Skeletal muscle satellite cell (primary cell): ENCODE measurements around the gene TUBA4B.
A peak's percentile ranks its signal among the peaks of the same experiment; 100 is the strongest.

Source experiments
- H3K27me3 ChIP-seq: 2 replicates; pipeline ENCODE4 v1.7.0; 2013; ENCODE audit warnings: low read length; ENCODE audit not compliant: control insufficient read depth, insufficient read depth
- H3K36me3 ChIP-seq: 2 replicates; pipeline ENCODE4 v1.7.0; 2013; ENCODE audit warnings: mild to moderate bottlenecking, control low read depth, low read length; ENCODE audit not compliant: insufficient read depth
- H3K4me1 ChIP-seq: 2 replicates; pipeline ENCODE4 v1.7.0; 2013; ENCODE audit warnings: low read length; ENCODE audit not compliant: control insufficient read depth, insufficient read depth
- H3K4me2 ChIP-seq: 2 replicates; pipeline ENCODE4 v1.7.0; 2013; ENCODE audit warnings: mild to moderate bottlenecking, low read length
- H3K4me3 ChIP-seq: 2 replicates; pipeline ENCODE4 v1.7.0; 2013; ENCODE audit warnings: low read length
- H3K9ac ChIP-seq: 2 replicates; pipeline ENCODE4 v1.7.0; 2013; ENCODE audit warnings: mild to moderate bottlenecking, low read depth, low read length, moderate library complexity
- H3K9me3 ChIP-seq: replicated peaks from 2 replicates; pipeline ENCODE4 v1.7.0; 2013; ENCODE audit warnings: mild to moderate bottlenecking, control low read depth, low read length

The TUBA4B gene

GRCh38 chr2:219272356-219272755 lies 19.3 kb downstream of the TUBA4B start:
- peaks cover 15% of the 10 kb centered on the region for H3K27me3 ChIP-seq
- H3K4me3 ChIP-seq, result no peak overlapping the region
- H3K36me3 ChIP-seq, result no peaks in the 10 kb centered on the region
- no peaks in the 10 kb centered on the region for H3K9me3 ChIP-seq
- no peak overlapping the region for H3K4me2 ChIP-seq
- no peak overlapping the region for H3K9ac ChIP-seq
- peaks cover 17% of the 10 kb centered on the region for H3K4me1 ChIP-seq

- Histone ChIP-seq H3K9me3 (no peaks in the 10 kb centered on the region), H3K4me2 (no peak overlapping the region), H3K36me3 (no peaks in the 10 kb centered on the region), H3K27me3 (peaks cover 15% of the 10 kb centered on the region), H3K9ac (no peak overlapping the region), H3K4me3 (no peak overlapping the region), H3K4me1 (peaks cover 20% of the 10 kb centered on the region)
Observed at GRCh38 chr2:219272995-219273394, 20.0 kb downstream of the TUBA4B start.

GRCh38 chr2:219273937-219274336 lies 20.9 kb downstream of the TUBA4B start:
- H3K9me3 ChIP-seq, result no peaks in the 10 kb centered on the region
- peak overlapping the region; percentile 18 for H3K4me3 ChIP-seq
- H3K27me3 ChIP-seq, result peaks cover 14% of the 10 kb centered on the region
- peak overlapping the region; percentile 25 for H3K9ac ChIP-seq
- H3K36me3 ChIP-seq, result no peaks in the 10 kb centered on the region
- H3K4me2 ChIP-seq, result peak overlapping the region; percentile 58
- H3K4me1 ChIP-seq, result peaks cover 29% of the 10 kb centered on the region

- peaks cover 9% of the 10 kb centered on the region for H3K27me3 ChIP-seq
- peak overlapping the region; percentile 58 for H3K4me2 ChIP-seq
- peak overlapping the region; percentile 25 for H3K9ac ChIP-seq
- H3K9me3 ChIP-seq, result no peaks in the 10 kb centered on the region
- peak overlapping the region; percentile 18 for H3K4me3 ChIP-seq
- peaks cover 30% of the 10 kb centered on the region for H3K4me1 ChIP-seq
- no peaks in the 10 kb centered on the region for H3K36me3 ChIP-seq
Observed at GRCh38 chr2:219274361-219274921, 21.4 kb downstream of the TUBA4B start.

- Histone ChIP-seq H3K4me2 (peak overlapping the region; percentile 95), H3K36me3 (peaks cover 17% of the 10 kb centered on the region), H3K9me3 (no peaks in the 10 kb centered on the region), H3K9ac (peak overlapping the region; percentile 80), H3K4me3 (peak overlapping the region; percentile 51), H3K4me1 (peaks cover 38% of the 10 kb centered on the region), H3K27me3 (no peaks in the 10 kb centered on the region)
Observed at GRCh38 chr2:219277703-219278654, 24.9 kb downstream of the TUBA4B start.

GRCh38 chr2:219278655-219279150 lies 25.7 kb downstream of the TUBA4B start:
- Histone ChIP-seq H3K4me1 (peaks cover 34% of the 10 kb centered on the region), H3K9me3 (no peaks in the 10 kb centered on the region), H3K4me2 (peak overlapping the region; percentile 95), H3K27me3 (no peaks in the 10 kb centered on the region), H3K9ac (peak overlapping the region; percentile 80), H3K36me3 (peaks cover 20% of the 10 kb centered on the region), H3K4me3 (peak overlapping the region; percentile 51)

GRCh38 chr2:219279151-219279915 lies 26.3 kb downstream of the TUBA4B start, which contains the start of gene DNAJB2:
Gene DNAJB2 (plus strand): TSS chr2:219279366. CDS start chr2:219279834, 468 bp downstream.
- Histone ChIP-seq H3K36me3 (peaks cover 26% of the 10 kb centered on the region), H3K4me2 (peak within 1 kb of the TSS; percentile 95), H3K4me3 (peak within 1 kb of the TSS; percentile 73), H3K27me3 (no peaks in the 10 kb centered on the region), H3K4me1 (peaks cover 28% of the 10 kb centered on the region), H3K9ac (peak within 1 kb of the TSS; percentile 90), H3K9me3 (no peaks in the 10 kb centered on the region)

- H3K4me1 ChIP-seq, result peaks cover 21% of the 10 kb centered on the region
- H3K9ac ChIP-seq, result peak overlapping the region; percentile 90
- no peaks in the 10 kb centered on the region for H3K27me3 ChIP-seq
- peak overlapping the region; percentile 95 for H3K4me2 ChIP-seq
- H3K36me3 ChIP-seq, result peaks cover 31% of the 10 kb centered on the region
- H3K4me3 ChIP-seq, result peak overlapping the region; percentile 73
- no peaks in the 10 kb centered on the region for H3K9me3 ChIP-seq
Observed at GRCh38 chr2:219279916-219280516, 27.0 kb downstream of the TUBA4B start.

GRCh38 chr2:219280651-219281050 lies 27.6 kb downstream of the TUBA4B start:
- peak overlapping the region; percentile 90 for H3K9ac ChIP-seq
- H3K27me3 ChIP-seq, result no peaks in the 10 kb centered on the region
- peaks cover 31% of the 10 kb centered on the region for H3K36me3 ChIP-seq
- H3K9me3 ChIP-seq, result no peaks in the 10 kb centered on the region
- H3K4me3 ChIP-seq, result peak overlapping the region; percentile 73
- H3K4me2 ChIP-seq, result peak overlapping the region; percentile 95
- H3K4me1 ChIP-seq, result peaks cover 27% of the 10 kb centered on the region

GRCh38 chr2:219281588-219281987 lies 28.5 kb downstream of the TUBA4B start:
- Histone ChIP-seq H3K36me3 (peaks cover 31% of the 10 kb centered on the region), H3K27me3 (no peaks in the 10 kb centered on the region), H3K4me2 (no peak overlapping the region), H3K9me3 (no peaks in the 10 kb centered on the region), H3K4me1 (peaks cover 35% of the 10 kb centered on the region), H3K4me3 (no peak overlapping the region), H3K9ac (no peak overlapping the region)

GRCh38 chr2:219282375-219282774 lies 29.3 kb downstream of the TUBA4B start:
- H3K4me1 ChIP-seq, result peaks cover 41% of the 10 kb centered on the region

More at GRCh38 chr2:219282375-219282774, 29.3 kb downstream of the TUBA4B start:
- Histone ChIP-seq H3K9me3 (no peaks in the 10 kb centered on the region), H3K36me3 (peaks cover 31% of the 10 kb centered on the region), H3K27me3 (no peaks in the 10 kb centered on the region), H3K4me3 (no peak overlapping the region), H3K4me2 (no peak overlapping the region), H3K9ac (no peak overlapping the region)
